Sigmoid colon (tissue), 7 donors: ENCODE results near the gene HPGD. TPM values are rescaled to one million over a fixed set of nuclear protein-coding genes. Genes with fewer than 3 reads are reported as not detected.

Source experiments
- DNase-seq: peaks from one replicate; pipeline ENCODE4 v3.0.0-alpha.2; 2019
- H3K27ac ChIP-seq, 4 donors: fragments of 200-600 bp; sonication (generic); one replicate each; pipeline ENCODE4 v1.5.1; 2016 to 2019; ENCODE audit warnings: mild to moderate bottlenecking in 1 of 4
- H3K27me3 ChIP-seq, 3 donors: fragments of 200-600 bp; sonication (generic); one replicate each; pipeline ENCODE4 v1.5.1; 2019; ENCODE audit warnings: mild to moderate bottlenecking in 1 of 3
- H3K36me3 ChIP-seq, 4 donors: fragments of 200-600 bp; sonication (generic); one replicate each; pipeline ENCODE4 v1.5.1; 2016 to 2019
- H3K4me1 ChIP-seq, 4 donors: fragments of 200-600 bp; sonication (generic); one replicate each; pipeline ENCODE4 v1.5.1; 2017 to 2019
- H3K4me3 ChIP-seq, 4 donors: fragments of 200-600 bp; sonication (generic); one replicate each; pipeline ENCODE4 v1.5.1; 2017 to 2019; ENCODE audit warnings: mild to moderate bottlenecking in 2 of 4, moderate library complexity in 1 of 4
- H3K9me3 ChIP-seq, 4 donors: fragments of 200-600 bp in 3 of 4; sonication (generic) in 3 of 4; one replicate each; pipeline versions ENCODE4 v1.5.1 to v1.6.1; 2013 to 2019
- EP300 ChIP-seq, 4 donors: sonication (generic); formaldehyde crosslinking; IDR thresholded peaks; one replicate each; pipeline ENCODE4 v1.6.1; 2017; ENCODE audit warnings: antibody characterized with exemption in 4 of 4
- POLR2A ChIP-seq, 2 donors: fragments of 450-650 bp; IDR thresholded peaks; one replicate each; pipeline ENCODE4 v1.6.1; 2016; ENCODE audit warnings: antibody characterized with exemption in 2 of 2, mild to moderate bottlenecking in 2 of 2, moderate library complexity in 2 of 2
- POLR2AphosphoS5 ChIP-seq, 4 donors: sonication (generic); formaldehyde crosslinking; IDR thresholded peaks; one replicate each; pipeline ENCODE4 v1.6.1; 2017; ENCODE audit warnings: antibody characterized with exemption in 4 of 4
- WGBS, 2 donors: extraction: QIAGEN DNeasy Blood & Tissue Kit; methylation state at CpG; one replicate each; pipeline ENCODE4 v1.1.7; 2013; 5-methylcytosine and 5-hydroxymethylcytosine counted together
- intact Hi-C: fragments of 100-400 bp; cut with DNase I; formaldehyde crosslinking; loops from one replicate; pipeline ENCODE4 v1.15.1; 2023
- polyA plus RNA-seq, 3 donors: library from polyadenylated mRNA; stranded (reverse); fragments of 200-250 nt; gene quantifications; one replicate each; pipeline ENCODE4 v1.2.3, GENCODE V29; 2013
- total RNA-seq, 4 donors: library from RNA; depleted of rRNA; stranded (reverse); fragments of >200 nt; gene quantifications; one replicate each; pipeline ENCODE4 v1.1.0, GENCODE V29; 2016
- TF ChIP-seq, protein P1 (sequence below), 4 experiments: fragments of 450-650 bp in 3 of 4; fragments of 200-600 bp in 1 of 4; IDR thresholded peaks; one replicate each; pipeline ENCODE4 v1.5.1; 2016 to 2019; ENCODE audit warnings: antibody characterized with exemption in 4 of 4, mild to moderate bottlenecking in 3 of 4, moderate library complexity in 2 of 4
- donor health status: healthy with polysubstance abuse.
- donor health status: Bipolar disorder and iron deficiency.
- donor health status: healthy.

Gene HPGD
- total and polyA plus RNA-seq, 7 donors = 71.9 to 659 (median 166) TPM

DNA sequence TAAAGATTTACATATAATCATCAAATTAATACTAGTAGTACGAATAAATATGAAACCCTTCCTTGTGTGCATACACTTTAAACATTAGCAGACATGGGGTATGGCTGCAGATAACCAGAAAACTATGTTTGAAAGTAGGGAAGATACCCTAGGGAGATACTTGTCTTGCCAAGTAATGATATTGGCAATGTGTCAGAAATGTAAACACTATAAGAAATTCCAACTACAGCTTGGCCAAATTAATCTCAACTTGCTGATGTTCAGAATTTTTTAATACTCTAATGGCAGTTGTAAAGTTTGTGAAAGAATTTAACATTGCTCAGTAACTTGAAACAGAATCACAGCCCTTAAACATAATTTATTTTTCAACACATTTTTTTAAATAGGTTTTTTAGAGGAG, 27.4 kb upstream of the HPGD start:
- Histone ChIP-seq H3K27me3 (no peaks in the 10 kb centered on the region), H3K9me3 (peaks cover 0 to 3% (median 0%) of the 10 kb centered on the region in 4 donors), H3K4me3 (no peak overlapping the region), H3K36me3 (no peaks in the 10 kb centered on the region), H3K27ac (no peak overlapping the region), H3K4me1 (no peaks in the 10 kb centered on the region)
- DNase-seq = no peak
- intact Hi-C loops = no loop called here
- TF ChIP-seq, protein P1, sequence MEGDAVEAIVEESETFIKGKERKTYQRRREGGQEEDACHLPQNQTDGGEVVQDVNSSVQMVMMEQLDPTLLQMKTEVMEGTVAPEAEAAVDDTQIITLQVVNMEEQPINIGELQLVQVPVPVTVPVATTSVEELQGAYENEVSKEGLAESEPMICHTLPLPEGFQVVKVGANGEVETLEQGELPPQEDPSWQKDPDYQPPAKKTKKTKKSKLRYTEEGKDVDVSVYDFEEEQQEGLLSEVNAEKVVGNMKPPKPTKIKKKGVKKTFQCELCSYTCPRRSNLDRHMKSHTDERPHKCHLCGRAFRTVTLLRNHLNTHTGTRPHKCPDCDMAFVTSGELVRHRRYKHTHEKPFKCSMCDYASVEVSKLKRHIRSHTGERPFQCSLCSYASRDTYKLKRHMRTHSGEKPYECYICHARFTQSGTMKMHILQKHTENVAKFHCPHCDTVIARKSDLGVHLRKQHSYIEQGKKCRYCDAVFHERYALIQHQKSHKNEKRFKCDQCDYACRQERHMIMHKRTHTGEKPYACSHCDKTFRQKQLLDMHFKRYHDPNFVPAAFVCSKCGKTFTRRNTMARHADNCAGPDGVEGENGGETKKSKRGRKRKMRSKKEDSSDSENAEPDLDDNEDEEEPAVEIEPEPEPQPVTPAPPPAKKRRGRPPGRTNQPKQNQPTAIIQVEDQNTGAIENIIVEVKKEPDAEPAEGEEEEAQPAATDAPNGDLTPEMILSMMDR (IDR thresholded peaks at IDR 0.05) = no peak
- no peak for TF ChIP-seq EP300 (IDR thresholded peaks at IDR 0.05)
- TF ChIP-seq POLR2A (IDR thresholded peaks at IDR 0.05) = no peak
- TF ChIP-seq POLR2AphosphoS5 (IDR thresholded peaks at IDR 0.05) = no peak
- WGBS, 2 donors = 85 to 87% methylated on average over 1 of the region's 1 CpG

DNA sequence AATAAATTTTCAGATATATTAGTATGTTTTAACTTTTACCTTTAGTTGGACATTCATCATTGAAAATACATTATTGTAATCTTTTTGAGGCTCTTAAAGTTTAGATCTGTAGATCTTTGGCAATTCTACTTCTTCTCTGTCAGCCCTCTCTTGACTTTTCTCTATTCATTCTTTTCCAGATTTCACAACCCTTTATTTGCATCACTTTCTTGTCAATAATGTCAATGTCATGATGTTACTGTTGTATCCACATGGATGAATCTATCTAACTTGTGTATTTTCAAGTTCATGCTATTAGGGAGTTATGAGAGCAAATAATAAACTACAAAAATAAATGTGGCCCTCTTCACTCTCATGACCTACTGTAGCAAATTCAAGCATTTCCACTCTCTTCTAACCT, 23.0 kb upstream of the HPGD start:
- intact Hi-C loops = no loop called here
- H3K4me3 ChIP-seq = no peak overlapping the region
- TF ChIP-seq POLR2A (IDR thresholded peaks at IDR 0.05) (no peak), POLR2AphosphoS5 (IDR thresholded peaks at IDR 0.05) (no peak), EP300 (IDR thresholded peaks at IDR 0.05) (no peak)

DNA sequence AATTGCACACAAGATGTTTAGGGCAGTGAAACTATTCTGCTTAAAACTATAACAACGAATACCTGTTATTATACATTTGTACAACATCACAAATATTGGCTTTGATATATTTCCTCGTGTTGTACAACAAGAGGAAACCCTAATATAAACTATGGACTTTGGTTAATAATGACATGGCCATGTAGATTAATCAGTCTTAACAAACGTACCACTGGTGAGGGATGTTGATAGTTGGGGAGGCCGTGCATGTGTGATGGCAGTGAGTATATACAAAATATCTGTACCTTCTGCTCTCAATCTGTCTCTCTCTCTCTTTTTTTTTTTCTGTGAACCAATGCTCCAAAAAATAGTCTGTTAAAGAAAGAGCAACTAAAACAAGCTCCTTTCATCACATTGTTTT, 22.2 kb upstream of the HPGD start:
- TF ChIP-seq POLR2AphosphoS5 (IDR thresholded peaks at IDR 0.05) (no peak), EP300 (IDR thresholded peaks at IDR 0.05) (no peak), POLR2A (IDR thresholded peaks at IDR 0.05) (no peak)
- TF ChIP-seq, protein P1 (IDR thresholded peaks at IDR 0.05) = no peak
- H3K27ac ChIP-seq = no peak overlapping the region
- no peaks in the 10 kb centered on the region for H3K9me3 ChIP-seq
- no peak overlapping the region for H3K4me3 ChIP-seq
- no peaks in the 10 kb centered on the region for H3K36me3 ChIP-seq
- DNase-seq = no peak
- 58 to 72% methylated on average over 4 of the region's 4 CpGs for WGBS, 2 donors
- H3K4me1 ChIP-seq = no peaks in the 10 kb centered on the region
- intact Hi-C loops = no loop called here
- H3K27me3 ChIP-seq = no peaks in the 10 kb centered on the region

More for the DNA sequence above, 23.0 kb upstream of the HPGD start:
- Histone ChIP-seq H3K36me3 (no peaks in the 10 kb centered on the region), H3K4me1 (no peaks in the 10 kb centered on the region), H3K27me3 (no peaks in the 10 kb centered on the region), H3K9me3 (no peaks in the 10 kb centered on the region), H3K27ac (no peak overlapping the region)
- no peak for DNase-seq

DNA sequence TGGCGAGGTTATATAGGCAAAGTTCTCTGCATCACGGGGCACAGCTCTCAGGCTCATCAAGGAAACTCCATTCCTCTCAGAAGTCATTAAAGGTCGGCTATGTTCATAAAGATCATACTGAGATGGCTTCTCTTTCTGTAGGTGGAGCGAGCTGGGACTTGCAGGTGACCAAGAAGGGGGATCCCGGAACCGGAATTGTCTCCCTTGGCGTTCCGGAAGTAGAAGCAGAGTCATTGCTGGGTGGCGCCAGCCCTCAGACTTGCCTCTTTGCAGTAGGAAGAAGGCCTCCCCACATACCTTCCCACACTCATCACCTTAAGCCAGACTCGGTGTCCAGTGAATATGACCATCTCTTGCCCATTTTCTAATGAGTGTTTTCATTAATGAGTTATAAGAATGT, 17.9 kb upstream of the HPGD start:
- TF ChIP-seq, protein P1 (IDR thresholded peaks at IDR 0.05) = no peak
- TF ChIP-seq EP300 (IDR thresholded peaks at IDR 0.05) (no peak), POLR2A (IDR thresholded peaks at IDR 0.05) (no peak), POLR2AphosphoS5 (IDR thresholded peaks at IDR 0.05) (no peak)
- Histone ChIP-seq H3K4me1 (peaks cover 0 to under 1% (median under 1%) of the 10 kb centered on the region in 4 donors), H3K9me3 (no peaks in the 10 kb centered on the region), H3K36me3 (no peaks in the 10 kb centered on the region), H3K4me3 (no peak overlapping the region), H3K27ac (no peak overlapping the region), H3K27me3 (no peaks in the 10 kb centered on the region)
- WGBS, 2 donors = 91 to 96% methylated on average over 10 of the region's 10 CpGs
- intact Hi-C loops = no loop called here
- DNase-seq = no peak

DNA sequence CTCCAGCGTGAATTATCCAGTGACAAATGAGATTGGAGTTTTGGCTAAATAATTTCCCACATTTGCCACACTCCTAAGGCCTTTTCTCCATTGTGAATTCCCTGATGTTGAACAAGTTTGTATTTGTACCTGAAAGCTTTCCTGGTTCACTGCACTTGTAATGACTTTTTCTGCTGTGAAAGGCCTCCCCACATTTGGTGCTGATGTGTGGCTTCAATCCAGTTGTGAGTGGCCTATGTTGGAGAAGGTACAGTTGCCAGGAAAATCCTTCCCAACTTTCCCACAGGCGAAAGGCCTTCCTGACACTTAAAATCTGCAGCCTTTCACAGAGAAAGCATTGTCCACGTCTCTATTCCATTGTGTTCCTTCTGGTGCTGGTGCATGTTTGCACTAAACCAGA, 17.3 kb upstream of the HPGD start:
- H3K27ac ChIP-seq = no peak overlapping the region
- 90 to 95% methylated on average over 3 of the region's 3 CpGs for WGBS, 2 donors
- no peak overlapping the region for H3K4me3 ChIP-seq
- peaks cover 0 to 7% (median 3%) of the 10 kb centered on the region in 4 donors for H3K4me1 ChIP-seq
- H3K36me3 ChIP-seq = no peaks in the 10 kb centered on the region
- H3K9me3 ChIP-seq = no peaks in the 10 kb centered on the region
- no peak for TF ChIP-seq EP300 (IDR thresholded peaks at IDR 0.05)
- TF ChIP-seq POLR2AphosphoS5 (IDR thresholded peaks at IDR 0.05) = no peak
- TF ChIP-seq, protein P1 (IDR thresholded peaks at IDR 0.05) = no peak
- TF ChIP-seq POLR2A (IDR thresholded peaks at IDR 0.05) = no peak
- DNase-seq = no peak
- intact Hi-C loops = no loop called here
- no peaks in the 10 kb centered on the region for H3K27me3 ChIP-seq
